NT2/D1 (cell line): ENCODE measurements around the gene EIF4E1B.
"Not testable (repeated sequence)": the region's sequence is repeated elsewhere in the genome, so short reads cannot be mapped to it uniquely, and the experiment has no call there.

Experiments
- DNase-seq: peaks from one replicate; pipeline ENCODE4 v3.0.0-alpha.2; 2011; ENCODE audit warnings: low read depth, low spot score
- H3K27me3 ChIP-seq: 2 replicates; pipeline ENCODE4 v1.6.0; 2011; ENCODE audit warnings: mild to moderate bottlenecking; ENCODE audit not compliant: insufficient read length, insufficient read depth
- H3K36me3 ChIP-seq: 2 replicates; pipeline ENCODE4 v1.6.1; 2011; ENCODE audit warnings: mild to moderate bottlenecking, low read length, mixed read lengths; ENCODE audit not compliant: insufficient read depth, insufficient read length
- H3K4me1 ChIP-seq: 2 replicates; pipeline ENCODE4 v1.5.1; 2011; ENCODE audit not compliant: insufficient read depth, insufficient read length
- H3K4me3 ChIP-seq: 2 replicates; pipeline ENCODE4 v1.5.1; 2011; ENCODE audit warnings: low read depth; ENCODE audit not compliant: insufficient read length
- H3K9ac ChIP-seq: 2 replicates; pipeline ENCODE4 v1.6.0; 2011; ENCODE audit warnings: low read depth; ENCODE audit not compliant: insufficient read length
- H3K9me3 ChIP-seq: 2 replicates; pipeline ENCODE4 v1.5.1; 2011; ENCODE audit warnings: mild to moderate bottlenecking, low read length; ENCODE audit not compliant: insufficient read depth
- SUZ12 ChIP-seq: IDR thresholded peaks from 2 replicates; pipeline ENCODE4 v1.6.1; 2011; ENCODE audit not compliant: insufficient read length, insufficient read depth; ENCODE audit errors: extremely low read depth
- YY1 ChIP-seq: IDR thresholded peaks from 2 replicates; pipeline ENCODE4 v1.6.1; 2011; ENCODE audit not compliant: insufficient read length, insufficient read depth
- ZNF274 ChIP-seq: IDR thresholded peaks from 2 replicates; pipeline ENCODE4 v1.6.1; 2011; ENCODE audit warnings: mild to moderate bottlenecking, low read depth, low read length

The EIF4E1B gene

DNA sequence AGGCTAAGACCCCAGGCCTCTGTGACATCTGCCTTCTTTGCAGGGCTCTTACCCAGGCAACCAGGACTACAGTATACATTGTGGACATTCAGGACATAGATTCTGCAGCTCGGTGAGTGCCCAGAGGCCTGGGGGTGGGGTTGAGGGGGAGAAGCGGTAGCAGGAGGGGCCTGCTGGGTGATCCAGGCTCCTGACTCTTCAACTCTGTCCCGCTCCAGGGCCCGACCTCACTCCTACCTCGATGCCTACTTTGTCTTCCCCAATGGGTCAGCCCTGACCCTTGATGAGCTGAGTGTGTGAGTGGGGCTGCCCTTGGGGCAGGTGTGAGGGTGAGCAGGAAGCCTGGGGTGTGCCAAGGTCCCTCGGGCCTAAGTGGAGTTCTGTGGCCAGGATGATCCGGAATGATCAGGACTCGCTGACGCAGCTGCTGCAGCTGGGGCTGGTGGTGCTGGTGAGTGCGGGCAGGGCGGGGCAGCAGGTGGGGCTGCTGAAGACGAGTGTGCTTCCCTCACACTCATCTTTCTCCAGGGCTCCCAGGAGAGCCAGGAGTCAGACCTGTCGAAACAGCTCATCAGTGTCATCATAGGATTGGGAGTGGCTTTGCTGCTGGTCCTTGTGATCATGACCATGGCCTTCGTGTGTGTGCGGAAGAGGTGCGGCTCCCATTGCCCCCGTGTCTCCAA is 40.3 kb upstream of the EIF4E1B start:
- H3K27me3 ChIP-seq: no peaks in the 10 kb centered on the region
- H3K4me3 ChIP-seq: no peak overlapping the region

DNA sequence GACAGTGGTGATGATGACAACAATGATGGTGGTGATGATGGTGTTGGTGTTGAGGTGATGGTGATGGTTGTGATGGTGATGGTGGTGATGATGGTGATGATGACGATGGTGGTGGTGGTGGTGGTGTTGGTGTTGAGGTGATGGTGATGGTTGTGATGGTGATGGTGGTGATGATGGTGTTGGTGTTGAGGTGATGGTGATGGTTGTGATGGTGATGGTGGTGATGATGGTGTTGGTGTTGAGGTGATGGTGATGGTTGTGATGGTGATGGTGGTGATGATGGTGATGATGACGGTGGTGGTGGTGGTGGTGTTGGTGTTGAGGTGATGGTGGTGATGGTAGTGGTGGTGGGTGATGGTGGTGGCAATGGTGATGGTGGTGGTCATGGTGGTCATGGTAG is 38.8 kb upstream of the EIF4E1B start:
- DNase-seq, H3K4me1 ChIP-seq, H3K4me3 ChIP-seq, H3K36me3 ChIP-seq, H3K9me3 ChIP-seq, H3K9ac ChIP-seq, H3K27me3 ChIP-seq: not testable (repeated sequence)

More for the DNA sequence above, 40.3 kb upstream of the EIF4E1B start:
- peaks cover 4% of the 10 kb centered on the region; the same call in 1 of the 2 replicates for H3K9me3 ChIP-seq
- H3K36me3 ChIP-seq: no peaks in the 10 kb centered on the region
- H3K9ac ChIP-seq: no peak overlapping the region
- no peaks in the 10 kb centered on the region for H3K4me1 ChIP-seq
- DNase-seq: no peak
- TF ChIP-seq YY1 (no peak), ZNF274 (no peak), SUZ12 (no peak)

DNA sequence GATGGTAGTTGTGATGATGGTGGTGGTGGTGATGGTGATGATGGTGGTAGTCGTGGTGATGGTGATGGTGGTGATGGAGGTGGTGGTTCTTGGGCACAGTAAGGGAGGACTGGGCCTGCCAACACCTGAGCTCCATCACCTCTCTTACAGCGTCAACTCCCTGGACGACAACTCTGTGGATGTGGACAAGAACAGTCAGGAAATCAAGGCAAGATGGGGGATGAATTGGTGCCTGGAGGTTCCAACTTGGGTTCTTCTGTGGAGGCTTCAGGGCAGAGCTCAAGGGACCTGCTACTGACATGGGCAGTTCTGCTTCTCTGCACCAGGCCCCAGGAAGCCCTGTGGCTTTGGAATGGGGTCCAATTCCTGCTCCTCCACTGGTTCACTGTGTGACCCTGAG is 37.9 kb upstream of the EIF4E1B start:
- Histone ChIP-seq H3K36me3 (no peaks in the 10 kb centered on the region), H3K27me3 (no peaks in the 10 kb centered on the region), H3K9ac (no peak overlapping the region), H3K9me3 (peaks cover 4% of the 10 kb centered on the region; the same call in 1 of the 2 replicates), H3K4me1 (no peaks in the 10 kb centered on the region), H3K4me3 (no peak overlapping the region)
- TF ChIP-seq ZNF274 (no peak), SUZ12 (no peak), YY1 (no peak)
- DNase-seq: no peak

DNA sequence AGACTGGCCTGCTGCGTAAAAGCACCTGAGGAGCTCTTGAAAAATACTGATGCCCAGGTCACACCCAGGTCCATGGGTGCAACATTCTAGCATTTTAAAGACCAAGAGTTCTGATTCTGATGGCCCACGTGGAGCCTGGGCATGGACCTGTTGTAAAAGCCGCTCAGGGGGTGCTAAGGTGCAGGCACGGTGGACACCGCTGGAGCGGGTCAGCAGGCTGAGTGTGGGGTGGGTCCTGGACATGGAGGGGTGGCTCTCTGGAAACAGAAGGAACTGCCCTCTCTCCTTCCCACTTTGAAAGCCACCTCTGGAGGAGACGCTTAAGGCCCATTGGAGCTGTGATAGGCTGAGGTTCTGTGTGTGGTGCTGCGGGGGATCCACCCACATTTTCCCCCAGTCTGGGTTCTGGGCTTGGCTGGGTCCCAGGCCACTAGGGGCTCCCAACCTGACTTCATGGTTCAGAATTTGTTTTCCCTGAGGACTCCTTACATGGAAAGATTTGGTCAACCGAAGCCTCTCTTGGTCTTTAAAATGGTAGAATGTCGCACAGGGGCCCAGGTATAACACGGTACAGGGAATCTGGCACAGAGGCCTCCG is 37.1 kb upstream of the EIF4E1B start:
- no peak overlapping the region for H3K9ac ChIP-seq

DNA sequence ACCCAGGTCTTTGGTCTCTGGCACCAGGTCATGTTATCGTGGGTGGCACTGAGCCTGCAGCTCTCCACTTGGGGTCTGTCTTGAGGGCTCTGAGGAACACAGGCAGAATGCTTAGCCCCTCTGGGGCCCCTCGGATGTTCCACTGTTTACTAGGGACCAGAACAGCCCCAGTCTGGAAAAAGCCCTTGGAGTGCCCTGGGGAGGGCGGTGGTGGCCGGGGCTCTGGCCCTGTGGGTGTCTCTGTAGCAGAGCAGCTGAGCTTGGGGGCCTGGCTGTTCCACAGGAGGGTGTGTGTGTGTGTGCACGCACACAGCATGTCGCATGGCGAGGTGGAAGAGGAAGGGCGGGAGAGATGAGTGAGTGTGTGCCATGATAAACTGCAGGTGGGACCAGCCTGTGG is 35.9 kb upstream of the EIF4E1B start:
- TF ChIP-seq SUZ12: no peak
- TF ChIP-seq ZNF274: no peak
- no peak for TF ChIP-seq YY1
- no peak for DNase-seq
- peaks cover 4% of the 10 kb centered on the region; the same call in 1 of the 2 replicates for H3K9me3 ChIP-seq
- no peak overlapping the region for H3K4me3 ChIP-seq
- no peaks in the 10 kb centered on the region for H3K36me3 ChIP-seq
- H3K4me1 ChIP-seq: peaks cover 4% of the 10 kb centered on the region
- no peak overlapping the region for H3K9ac ChIP-seq
- no peaks in the 10 kb centered on the region for H3K27me3 ChIP-seq

More for the DNA sequence above, 37.1 kb upstream of the EIF4E1B start:
- no peak for DNase-seq
- Histone ChIP-seq H3K27me3 (no peaks in the 10 kb centered on the region), H3K36me3 (no peaks in the 10 kb centered on the region), H3K4me3 (no peak overlapping the region), H3K4me1 (peaks cover 4% of the 10 kb centered on the region), H3K9me3 (peaks cover 4% of the 10 kb centered on the region; the same call in 1 of the 2 replicates)
- TF ChIP-seq YY1: no peak
- TF ChIP-seq ZNF274: no peak
- TF ChIP-seq SUZ12: no peak

DNA sequence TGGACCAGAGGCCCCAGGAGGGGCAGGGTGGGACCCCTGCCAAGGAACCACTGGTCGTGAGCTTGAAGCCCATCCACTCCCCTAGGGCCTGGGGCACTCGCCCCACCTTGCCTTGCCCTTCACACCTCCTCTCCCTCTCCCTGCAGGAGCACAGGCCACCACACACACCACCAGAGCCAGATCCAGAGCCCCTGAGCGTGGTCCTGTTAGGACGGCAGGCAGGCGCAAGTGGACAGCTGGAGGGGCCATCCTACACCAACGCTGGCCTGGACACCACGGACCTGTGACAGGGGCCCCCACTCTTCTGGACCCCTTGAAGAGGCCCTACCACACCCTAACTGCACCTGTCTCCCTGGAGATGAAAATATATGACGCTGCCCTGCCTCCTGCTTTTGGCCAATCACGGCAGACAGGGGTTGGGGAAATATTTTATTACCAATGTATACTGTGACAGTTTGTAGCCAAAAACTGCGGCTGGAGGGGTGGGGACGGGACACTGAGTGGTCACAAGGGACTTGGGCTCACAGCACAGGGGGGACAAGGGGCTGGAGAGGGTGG is 35.0 kb upstream of the EIF4E1B start:
- Histone ChIP-seq H3K36me3 (no peaks in the 10 kb centered on the region), H3K27me3 (no peaks in the 10 kb centered on the region), H3K4me3 (no peak overlapping the region), H3K9me3 (peaks cover 4% of the 10 kb centered on the region; the same call in 1 of the 2 replicates), H3K9ac (no peak overlapping the region), H3K4me1 (peaks cover 4% of the 10 kb centered on the region)
- no peak for TF ChIP-seq SUZ12
- TF ChIP-seq YY1: no peak
- no peak for TF ChIP-seq ZNF274
- DNase-seq: no peak

DNA sequence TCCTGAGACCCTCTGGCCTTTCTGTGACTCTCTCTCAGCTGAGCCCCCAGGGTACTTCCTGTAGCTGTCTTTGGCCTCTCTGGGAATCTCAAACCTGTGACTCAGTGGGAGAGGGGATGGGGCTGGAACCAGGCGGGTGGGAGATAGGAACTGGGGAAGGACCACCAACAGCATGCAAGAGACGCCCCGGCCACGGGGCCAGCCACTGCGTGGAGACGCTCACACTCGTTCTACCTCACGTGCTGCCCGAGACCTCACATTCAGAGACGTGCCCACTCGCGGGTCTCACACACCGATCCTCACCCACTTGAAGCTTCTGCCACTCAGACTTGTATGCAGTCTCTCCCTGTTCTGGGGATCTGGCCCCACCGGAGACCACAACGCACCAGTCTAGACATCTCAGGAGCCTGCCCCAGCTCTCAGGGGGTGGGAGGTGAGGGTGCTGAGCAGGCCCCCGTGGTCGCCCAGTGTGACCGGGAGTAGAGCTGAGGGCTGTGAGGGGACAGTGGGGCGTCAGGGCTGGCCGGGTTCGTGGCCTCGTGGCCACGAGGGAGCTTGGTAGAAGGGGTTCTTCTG is 34.3 kb upstream of the EIF4E1B start:
- Histone ChIP-seq H3K36me3 (no peaks in the 10 kb centered on the region), H3K27me3 (no peaks in the 10 kb centered on the region), H3K4me3 (no peak overlapping the region), H3K9me3 (peaks cover 4% of the 10 kb centered on the region; the same call in 1 of the 2 replicates), H3K4me1 (peaks cover 4% of the 10 kb centered on the region), H3K9ac (no peak overlapping the region)
- no peak for DNase-seq
- TF ChIP-seq ZNF274: no peak
- TF ChIP-seq YY1: no peak
